SIG-M5 treated with dmso at 0.1 percent for 504 hours (cell line): ENCODE measurements around the gene PLEKHA1.

Experiments used
- DNase-seq: peaks from one replicate; lab custom pipeline; 2025; ENCODE audit not compliant: unreplicated experiment; lab: John Stamatoyannopoulos, UW

The PLEKHA1 gene

GRCh38 chr10:122459561-122460273, 85.2 kb downstream of the PLEKHA1 start:
- no peak for DNase-seq

- no peak for DNase-seq
Measured at GRCh38 chr10:122460891-122461293, 86.4 kb downstream of the PLEKHA1 start.

GRCh38 chr10:122461367-122461728, 86.8 kb downstream of the PLEKHA1 start, which contains the start of gene HTRA1:
TSS of gene HTRA1 (plus strand) at chr10:122461553. CDS start at chr10:122461653, 100 bp downstream.
- no peak for DNase-seq

GRCh38 chr10:122461729-122462532, 87.4 kb downstream of the PLEKHA1 start:
- no peak for DNase-seq

- no peak for DNase-seq
Measured at GRCh38 chr10:122462533-122463465, 88.3 kb downstream of the PLEKHA1 start.

GRCh38 chr10:122463466-122464249, 89.2 kb downstream of the PLEKHA1 start:
- no peak for DNase-seq

GRCh38 chr10:122464250-122464510, 89.7 kb downstream of the PLEKHA1 start:
- DNase-seq: no peak

- no peak for DNase-seq
Measured at GRCh38 chr10:122464586-122464985, 90.1 kb downstream of the PLEKHA1 start.

GRCh38 chr10:122465401-122466040, 91.0 kb downstream of the PLEKHA1 start:
- DNase-seq: no peak

- DNase-seq: no peak
Measured at GRCh38 chr10:122466951-122467381, 92.5 kb downstream of the PLEKHA1 start.

- no peak for DNase-seq
Measured at GRCh38 chr10:122467701-122468100, 93.2 kb downstream of the PLEKHA1 start.

GRCh38 chr10:122468307-122468925, 93.9 kb downstream of the PLEKHA1 start:
- no peak for DNase-seq

GRCh38 chr10:122468926-122469781, 94.6 kb downstream of the PLEKHA1 start:
- peak; percentile 73 for DNase-seq

GRCh38 chr10:122469848-122470247, 95.3 kb downstream of the PLEKHA1 start:
- DNase-seq: no peak

- DNase-seq: no peak
Measured at GRCh38 chr10:122471531-122472177, 97.1 kb downstream of the PLEKHA1 start.

- no peak for DNase-seq
Measured at GRCh38 chr10:122473116-122473515, 98.6 kb downstream of the PLEKHA1 start.

GRCh38 chr10:122474131-122474818, 99.8 kb downstream of the PLEKHA1 start:
- no peak for DNase-seq

GRCh38 chr10:122475100-122475499, 100.6 kb downstream of the PLEKHA1 start:
- no peak for DNase-seq
